Measurements from ENCODE around the gene TMEM163. TPM values are rescaled to one million over a fixed set of nuclear protein-coding genes. Genes with fewer than 3 reads are reported as not detected.

The TMEM163 gene
- total and polyA plus RNA-seq, 2 donors (not counting 3 experiments of a cell fraction or from before 2014, with no cell fraction given), result 1.0 to 2.8 TPM

- peaks cover 35% of the 10 kb centered on the region for H3K4me1 ChIP-seq (ENCODE audit: control insufficient read depth, extremely low read depth, insufficient read depth, low read length)
- no peak overlapping the region for H2AFZ ChIP-seq (ENCODE audit: low read depth, low read length)
- H3K79me2 ChIP-seq (ENCODE audit: control insufficient read depth, insufficient read depth, low read length), result no peaks in the 10 kb centered on the region
- no peak overlapping the region for H3K4me2 ChIP-seq (ENCODE audit: insufficient read depth, low read length)
- no peaks in the 10 kb centered on the region for H3K36me3 ChIP-seq (ENCODE audit: control insufficient read depth in 2 of 2, extremely low read depth in 1 of 2, insufficient read depth in 2 of 2, low read length in 2 of 2)
- intact Hi-C loops (cut with micrococcal nuclease) (no loop called here), dilution Hi-C loops (cut with MboI; ENCODE audit: extremely low pct_ligation_motif_present, low sequenced_read_pairs) (no loop called here)
- FAIRE-seq (no peak), DNase-seq (ENCODE audit: low read depth, low spot score) (no peak)
- no peak for TF ChIP-seq POLR2A (IDR thresholded peaks at IDR 0.05; ENCODE audit: low read depth, low read length)
- no peak for TF ChIP-seq MAX (IDR thresholded peaks at IDR 0.05; ENCODE audit: insufficient read depth, insufficient read length)
- no peak for TF ChIP-seq FOS (IDR thresholded peaks at IDR 0.05; ENCODE audit: borderline replicate concordance, insufficient read depth, low read length)
- no peak for TF ChIP-seq POLR2AphosphoS5 (IDR thresholded peaks at IDR 0.05; ENCODE audit: insufficient read depth, low read depth, low read length)
- H3K9me3 ChIP-seq (replicated peaks; ENCODE audit: control insufficient read depth, insufficient read depth, low read length), result no peaks in the 10 kb centered on the region
- POLR2A ChIA-PET, result no interaction called here
- H3K4me3 ChIP-seq (replicated peaks in 1 of 3; ENCODE audit: insufficient read depth in 1 of 3, low read depth in 1 of 3, low read length in 3 of 3), result no peak overlapping the region
- no TSS peak for BruUV-seq (replicated peaks)
- no peak overlapping the region for H3K27ac ChIP-seq (ENCODE audit: insufficient read depth, low read depth, low read length)
- H3K27me3 ChIP-seq (ENCODE audit: control insufficient read depth in 2 of 2, insufficient read depth in 2 of 2, low read length in 2 of 2), result no peaks in the 10 kb centered on the region
- H4K20me1 ChIP-seq (replicated peaks; ENCODE audit: control insufficient read depth, extremely low read depth, insufficient read depth, low read length), result no peaks in the 10 kb centered on the region
- H3K9ac ChIP-seq (replicated peaks; ENCODE audit: extremely low read depth, insufficient read depth, low read length), result no peak overlapping the region
- CTCF ChIA-PET, result interaction anchor here (0.8 to 4.2 kb wide), 5 partner anchors 9 to 35 kb away, joined by 3 to 28 read pairs (median 8); no protein-coding TSS in a partner anchor
- H3K9me1 ChIP-seq (replicated peaks; ENCODE audit: control insufficient read depth, extremely low read depth, insufficient read depth, low read length), result no peaks in the 10 kb centered on the region
Observed at GRCh38 chr2:134435505-134435904, 283.3 kb downstream of the TMEM163 start.

- peaks cover 38% of the 10 kb centered on the region for H3K4me1 ChIP-seq (ENCODE audit: control insufficient read depth, extremely low read depth, insufficient read depth, low read length)
- no peaks in the 10 kb centered on the region for H3K79me2 ChIP-seq (ENCODE audit: control insufficient read depth, insufficient read depth, low read length)
- no peaks in the 10 kb centered on the region for H4K20me1 ChIP-seq (replicated peaks; ENCODE audit: control insufficient read depth, extremely low read depth, insufficient read depth, low read length)
- ChIA-PET CTCF (interaction anchor here (1.2 to 1.4 kb wide), 2 partner anchors 17 to 315 kb away, joined by 3 read pairs; no protein-coding TSS in a partner anchor), POLR2A (no interaction called here)
- H2AFZ ChIP-seq (ENCODE audit: low read depth, low read length), result no peak overlapping the region
- no peak overlapping the region for H3K27ac ChIP-seq (ENCODE audit: insufficient read depth, low read depth, low read length)
- H3K4me2 ChIP-seq (ENCODE audit: insufficient read depth, low read length), result no peak overlapping the region
- TF ChIP-seq FOS (IDR thresholded peaks at IDR 0.05; ENCODE audit: borderline replicate concordance, insufficient read depth, low read length) (no peak), CTCF (IDR thresholded peaks at IDR 0.05; ENCODE audit: extremely low read depth in 1 of 2, insufficient read depth in 1 of 2, low read depth in 1 of 2, low read length in 2 of 2) (no peak), JUN (IDR thresholded peaks at IDR 0.05; ENCODE audit: borderline replicate concordance, insufficient read depth, insufficient read length, low read depth) (no peak), MYC (IDR thresholded peaks at IDR 0.05; ENCODE audit: low read depth, low read length) (no peak), MAX (IDR thresholded peaks at IDR 0.05; ENCODE audit: insufficient read depth, insufficient read length) (no peak), POLR2AphosphoS5 (IDR thresholded peaks at IDR 0.05; ENCODE audit: insufficient read depth, low read depth, low read length) (no peak)
- no peak overlapping the region for H3K4me3 ChIP-seq (replicated peaks in 1 of 3; ENCODE audit: insufficient read depth in 1 of 3, low read depth in 1 of 3, low read length in 3 of 3)
- no peaks in the 10 kb centered on the region for H3K9me1 ChIP-seq (replicated peaks; ENCODE audit: control insufficient read depth, extremely low read depth, insufficient read depth, low read length)
- FAIRE-seq (no peak), DNase-seq (ENCODE audit: low read depth, low spot score) (no peak)
- dilution Hi-C loops (cut with MboI; ENCODE audit: extremely low pct_ligation_motif_present, low sequenced_read_pairs) (no loop called here), intact Hi-C loops (cut with micrococcal nuclease) (no loop called here)
- no peaks in the 10 kb centered on the region for H3K27me3 ChIP-seq (ENCODE audit: control insufficient read depth in 2 of 2, insufficient read depth in 2 of 2, low read length in 2 of 2)
- H3K36me3 ChIP-seq (ENCODE audit: control insufficient read depth in 2 of 2, extremely low read depth in 1 of 2, insufficient read depth in 2 of 2, low read length in 2 of 2), result no peaks in the 10 kb centered on the region
- H3K9ac ChIP-seq (replicated peaks; ENCODE audit: extremely low read depth, insufficient read depth, low read length), result no peak overlapping the region
- BruUV-seq (replicated peaks), result no TSS peak
- H3K9me3 ChIP-seq (replicated peaks; ENCODE audit: control insufficient read depth, insufficient read depth, low read length), result no peaks in the 10 kb centered on the region
Observed at GRCh38 chr2:134433979-134434378, 284.8 kb downstream of the TMEM163 start.
